HG03175 (cell line): ENCODE results near the gene SCP2D1.
"Not testable (repeated sequence)": the region's sequence is repeated elsewhere in the genome, so short reads cannot be mapped to it uniquely, and the experiment has no call there.

Experiments
- ATAC-seq: cut with Tn5 transposase; IDR thresholded peaks from one replicate; pipeline ENCODE4 v1.9.1; 2021; ENCODE audit warnings: mild to moderate bottlenecking, moderate library complexity; ENCODE audit not compliant: unreplicated experiment

Gene SCP2D1

DNA sequence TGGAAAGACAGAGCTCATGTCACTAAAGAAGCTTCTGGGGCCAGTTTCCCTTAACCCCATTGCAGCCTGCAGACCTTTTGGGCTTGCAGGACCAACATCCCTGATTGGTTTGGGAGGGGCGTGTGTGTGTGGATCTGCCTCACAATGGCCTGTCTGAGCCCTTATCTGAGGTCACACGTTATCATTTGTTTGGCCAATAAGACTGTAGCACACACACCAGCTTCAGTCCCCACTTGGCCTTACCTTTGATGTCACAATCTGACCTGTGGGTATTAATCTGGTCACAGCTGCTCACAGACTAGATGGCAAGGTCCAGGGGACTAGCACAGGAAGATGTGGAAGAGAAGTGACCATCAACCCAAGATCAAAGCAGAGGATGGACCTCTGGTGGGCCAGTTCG lies at the start of gene SCP2D1:
Gene SCP2D1, plus strand, starts transcription at position 301 of the 400 bp plus-strand sequence. Its CDS starts 33 bp downstream, at position 334.
- no peak for ATAC-seq

DNA sequence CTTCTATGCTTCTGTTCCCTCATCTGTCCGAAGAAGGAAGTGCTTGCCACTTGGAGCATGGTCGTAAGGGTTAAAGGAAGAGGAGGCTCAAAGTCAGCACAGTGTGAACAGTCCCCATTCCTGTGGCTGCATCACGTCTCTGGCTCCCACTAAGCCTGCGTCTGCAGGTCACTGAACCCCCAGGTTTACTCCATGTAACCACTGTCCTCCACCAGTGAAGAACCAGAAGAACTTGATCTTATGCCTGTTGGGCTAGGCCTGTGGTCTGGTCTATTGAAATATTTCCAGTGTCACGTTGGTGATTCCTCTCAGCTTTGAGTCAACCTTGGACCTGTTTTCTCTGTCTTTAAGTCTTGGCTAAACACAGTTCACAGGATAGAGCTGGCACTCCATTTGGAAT lies 45.9 kb upstream of the SCP2D1 start:
- no peak for ATAC-seq

DNA sequence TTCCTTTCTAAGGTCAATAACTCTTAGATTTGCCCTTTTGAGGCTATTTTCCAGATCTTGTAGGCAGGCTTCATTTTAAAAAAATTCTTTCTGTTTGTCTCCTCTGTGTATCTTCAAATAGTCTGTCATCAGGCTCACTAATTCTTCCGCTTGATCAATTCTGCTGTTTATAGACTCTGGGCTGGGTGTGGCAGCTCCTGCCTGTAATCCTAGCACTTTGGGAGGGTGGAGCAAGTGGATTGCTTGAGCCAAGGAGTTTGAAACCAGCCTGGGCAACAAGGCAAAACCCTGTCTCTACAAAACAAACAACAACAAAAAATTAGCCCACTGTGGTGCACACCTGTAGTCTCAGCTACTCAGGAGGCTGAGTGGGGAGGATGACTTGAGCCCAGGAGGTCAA lies 40.0 kb upstream of the SCP2D1 start:
- ATAC-seq: no peak

DNA sequence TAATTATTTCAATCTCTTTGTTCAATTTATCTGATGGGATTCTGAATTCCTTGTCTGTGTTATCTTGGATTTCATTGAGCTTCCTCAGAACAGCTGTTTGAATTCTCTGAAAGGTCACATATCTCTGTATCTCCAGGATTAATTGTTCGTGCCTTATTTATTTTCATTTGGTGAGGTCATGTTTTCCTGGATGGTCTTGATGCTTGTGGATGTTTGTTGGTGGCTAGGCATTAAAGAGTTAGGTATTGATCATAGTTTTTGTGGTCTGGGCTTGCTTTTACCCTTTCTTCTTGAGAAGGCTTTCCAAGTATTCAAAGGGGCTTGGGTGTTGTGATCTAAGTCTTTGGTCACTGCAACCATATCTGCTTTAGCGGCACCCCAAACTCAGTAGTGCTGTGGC lies 39.4 kb upstream of the SCP2D1 start:
- ATAC-seq: no peak

DNA sequence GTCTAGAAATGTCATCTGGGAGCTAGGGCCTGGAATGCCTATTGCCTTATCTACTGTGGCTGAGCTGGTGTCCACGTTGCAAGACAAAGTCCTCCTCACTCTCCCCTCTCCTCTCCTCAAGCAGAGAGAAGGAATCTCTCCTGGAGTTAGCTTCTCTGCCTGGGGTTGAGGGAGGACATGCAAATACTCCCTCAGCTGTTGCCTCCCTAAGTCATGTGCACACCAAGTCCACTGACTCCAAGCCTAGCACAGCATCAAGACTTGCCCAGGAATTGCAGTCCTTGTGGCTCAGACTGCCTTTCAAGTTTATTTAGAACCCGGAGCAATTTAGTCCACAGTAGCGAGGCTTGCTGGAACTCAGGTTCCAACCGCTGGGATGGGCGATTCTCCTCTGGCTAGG lies 38.0 kb upstream of the SCP2D1 start:
- no peak for ATAC-seq

DNA sequence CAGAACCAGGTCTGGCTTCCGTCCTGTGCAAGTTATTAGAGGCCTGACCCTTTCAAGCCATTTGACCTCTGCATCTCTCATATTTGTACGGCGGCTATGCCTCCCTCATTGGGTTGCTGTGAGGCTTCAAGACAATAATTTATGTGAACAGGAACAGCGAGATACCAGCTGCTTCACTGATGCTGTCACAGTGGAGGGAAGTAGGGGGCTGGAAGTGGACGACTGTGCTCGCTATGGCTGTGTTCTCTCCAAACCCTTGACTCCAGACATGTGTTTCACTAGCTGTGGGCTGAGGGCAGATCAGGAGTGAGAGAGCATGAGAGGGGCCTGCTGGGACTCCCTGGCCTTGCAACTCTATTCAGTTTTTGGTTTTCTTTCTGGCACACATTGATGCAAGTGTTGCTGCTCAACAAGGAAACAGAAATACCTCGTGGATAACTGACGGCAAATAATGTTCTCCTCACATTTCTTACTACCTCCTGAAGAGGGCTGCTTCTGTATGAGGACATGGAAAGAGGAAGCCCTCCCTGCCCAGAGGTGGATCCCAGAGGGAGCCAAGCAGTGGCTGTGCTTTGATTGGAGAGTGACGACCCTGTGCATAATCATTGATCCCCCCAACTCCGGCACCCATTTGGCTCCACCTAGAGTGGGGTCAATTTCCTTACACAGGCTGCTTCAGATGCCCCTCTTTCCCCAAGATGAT lies 34.7 kb upstream of the SCP2D1 start:
- ATAC-seq: no peak

DNA sequence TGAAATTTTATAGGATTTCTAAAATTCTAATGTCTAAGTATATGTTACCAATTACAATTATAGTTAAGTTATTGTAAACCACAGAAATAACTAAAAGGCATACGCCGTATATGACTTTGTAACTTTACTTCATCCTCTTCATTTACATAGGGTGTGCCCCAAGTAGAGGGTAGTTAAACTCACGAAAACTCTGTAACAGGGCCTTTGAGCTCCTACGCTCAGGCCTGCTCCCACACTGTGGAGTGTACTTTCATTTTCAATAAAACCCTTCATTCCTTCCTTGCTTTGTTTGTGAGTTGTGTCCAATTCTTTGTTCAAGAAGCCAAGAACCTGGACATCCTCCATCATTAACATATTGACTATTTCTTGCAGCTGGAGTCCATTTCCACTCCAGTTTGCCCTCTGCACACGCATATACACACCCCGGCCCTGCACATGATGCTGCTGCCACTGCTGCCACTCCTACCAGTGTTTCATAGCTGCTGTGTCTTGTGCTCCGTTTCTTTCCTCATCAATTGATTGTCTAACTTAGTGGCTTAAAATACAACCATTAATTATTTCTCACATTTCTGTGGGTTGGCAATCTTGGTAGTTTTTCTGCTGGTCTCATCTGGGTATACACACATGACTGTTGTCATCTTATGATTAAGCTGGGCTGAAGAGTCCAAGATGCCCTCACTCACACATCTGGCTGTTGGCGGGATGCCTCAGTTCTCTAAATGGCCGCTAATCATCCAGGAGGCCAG lies 33.0 kb upstream of the SCP2D1 start:
- no peak for ATAC-seq

DNA sequence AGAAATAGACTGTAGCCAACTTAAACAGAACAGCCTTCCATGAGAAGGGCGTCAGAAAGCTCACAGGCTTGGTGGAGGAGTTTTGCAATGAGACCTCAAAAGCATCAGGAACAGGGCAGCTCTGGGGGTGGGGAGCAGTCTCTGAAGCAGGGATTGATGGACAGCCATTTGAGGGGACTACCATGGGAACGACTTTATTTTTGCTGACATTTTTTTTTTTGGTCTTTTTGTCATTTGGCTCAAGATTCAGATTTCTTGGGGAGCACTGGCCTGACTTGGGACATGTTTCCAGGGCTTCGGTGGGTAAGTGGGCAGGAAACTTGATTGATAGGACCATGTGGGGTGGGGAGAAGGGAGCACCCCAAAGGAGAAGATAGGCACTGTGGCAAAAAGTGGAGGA lies 32.1 kb upstream of the SCP2D1 start:
- ATAC-seq: no peak

DNA sequence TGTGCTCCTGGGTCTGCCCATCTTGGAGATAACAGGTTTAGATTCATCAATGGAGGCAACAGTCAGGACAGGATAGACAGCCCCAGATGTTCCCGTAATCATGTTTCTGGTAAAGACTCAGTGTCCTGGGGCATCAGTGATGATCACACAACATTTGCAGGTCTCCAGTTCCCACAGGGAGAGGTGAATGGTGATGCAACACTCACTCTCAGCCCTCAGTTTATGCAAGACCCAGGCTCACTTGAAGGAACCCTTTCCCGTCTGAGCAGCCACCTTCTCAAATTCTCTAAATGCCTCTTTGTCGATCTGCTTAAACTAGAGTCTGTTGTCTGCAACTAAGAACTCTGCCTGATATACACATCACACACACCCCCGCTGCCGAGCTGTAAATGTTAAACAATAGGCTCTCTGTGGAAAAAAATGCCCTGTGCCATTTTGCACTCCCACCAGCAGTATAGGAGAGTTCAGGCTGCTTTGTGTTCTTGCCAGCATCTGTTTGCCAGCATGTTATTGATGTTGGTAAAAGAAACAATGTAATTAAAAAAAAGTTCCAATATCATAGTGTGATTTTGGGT lies 30.1 kb upstream of the SCP2D1 start:
- ATAC-seq: no peak

DNA sequence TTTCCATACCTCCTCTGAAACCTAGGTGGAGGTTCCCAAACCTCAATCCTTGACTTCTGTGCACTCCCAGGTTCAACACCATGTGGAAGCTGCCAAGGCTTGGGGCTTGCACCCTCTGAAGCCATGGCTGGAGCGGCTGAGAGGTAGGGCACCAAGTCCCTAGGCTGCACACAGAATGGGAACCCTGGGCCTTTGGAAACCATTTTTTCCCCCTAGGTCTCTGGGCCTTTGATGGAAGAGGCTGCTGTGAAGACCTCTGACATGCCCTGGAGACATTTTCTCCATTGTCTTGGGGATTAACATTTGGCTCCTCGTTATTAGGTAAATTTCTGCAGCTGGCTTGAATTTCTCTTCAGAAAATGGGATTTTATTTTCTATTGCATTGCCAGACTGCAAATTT lies 26.5 kb upstream of the SCP2D1 start:
- ATAC-seq: not testable (repeated sequence)

DNA sequence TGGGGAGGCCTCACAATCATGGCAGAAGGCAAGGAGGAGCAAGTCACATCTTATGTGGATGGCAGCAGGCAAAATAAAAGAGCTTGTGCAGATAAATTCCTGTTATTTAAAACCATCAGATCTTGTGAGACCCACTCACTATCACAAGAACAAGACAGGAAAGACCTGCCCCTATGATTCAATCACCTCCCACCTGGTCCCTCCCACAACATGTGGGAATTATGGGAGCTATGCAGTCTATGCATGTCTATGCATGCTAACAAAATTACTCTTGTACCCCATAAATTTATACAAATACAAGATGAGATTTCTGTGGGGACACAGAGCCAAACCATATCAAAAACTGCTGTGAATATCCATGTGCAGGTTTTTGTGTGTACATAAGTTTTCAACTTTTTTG lies 25.6 kb upstream of the SCP2D1 start:
- no peak for ATAC-seq

DNA sequence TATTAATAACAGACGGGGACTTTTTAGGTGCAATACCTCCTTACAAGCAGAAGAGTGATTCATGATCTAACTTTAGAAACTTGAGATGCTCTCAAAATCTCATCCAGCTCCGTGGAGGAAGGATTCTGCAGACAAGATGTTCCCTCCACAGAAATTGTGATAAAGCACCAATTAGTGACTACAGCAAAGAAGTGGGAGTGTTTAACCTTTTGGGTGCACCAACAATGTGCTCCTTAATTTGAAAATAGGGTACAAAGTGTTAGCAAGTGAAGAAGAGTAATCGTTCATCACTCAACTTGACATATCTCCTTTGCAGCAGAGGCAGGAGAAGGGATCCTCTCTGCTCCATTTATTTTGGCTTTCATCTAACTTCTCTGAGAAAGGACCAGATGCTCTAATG lies 22.8 kb upstream of the SCP2D1 start:
- no peak for ATAC-seq

DNA sequence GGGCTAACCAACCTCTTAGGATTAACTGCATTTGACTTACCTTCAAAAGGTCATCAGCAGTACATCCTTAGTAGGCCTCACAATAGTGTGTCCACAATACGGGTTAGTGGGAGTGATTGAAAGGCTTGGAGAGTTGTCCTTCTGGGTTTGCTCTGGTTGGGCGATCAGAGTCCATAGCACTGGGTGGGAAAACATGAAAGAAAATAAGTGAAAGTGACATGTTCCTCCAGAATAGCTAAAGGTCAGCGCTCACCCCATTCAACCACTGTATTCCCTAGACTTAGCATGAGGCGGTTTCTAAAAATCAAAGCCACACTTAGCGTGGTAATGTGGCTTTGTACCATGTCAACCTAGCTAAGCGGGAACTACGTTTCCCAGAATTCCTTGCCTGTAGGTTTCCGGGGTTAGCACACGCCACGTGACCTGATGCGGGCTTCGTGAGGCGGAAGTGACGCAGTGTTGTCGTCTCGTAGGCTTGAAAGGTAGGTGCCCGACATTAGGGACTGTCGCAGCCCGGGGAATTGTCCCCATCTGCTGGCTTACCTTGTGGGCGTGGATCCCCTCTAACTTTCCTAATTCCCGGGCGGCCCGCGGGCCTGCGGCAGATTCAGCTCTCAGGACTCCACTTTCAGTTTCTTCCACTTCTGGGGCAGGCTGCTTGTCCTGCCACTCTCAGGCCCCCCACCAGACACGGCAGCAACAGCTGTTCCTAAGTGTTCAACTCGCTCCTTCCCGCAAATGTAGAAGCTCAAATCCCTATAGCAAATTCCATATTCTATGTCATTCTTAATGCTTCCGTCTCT lies 19.8 kb upstream of the SCP2D1 start:
- peak; percentile 99 for ATAC-seq

DNA sequence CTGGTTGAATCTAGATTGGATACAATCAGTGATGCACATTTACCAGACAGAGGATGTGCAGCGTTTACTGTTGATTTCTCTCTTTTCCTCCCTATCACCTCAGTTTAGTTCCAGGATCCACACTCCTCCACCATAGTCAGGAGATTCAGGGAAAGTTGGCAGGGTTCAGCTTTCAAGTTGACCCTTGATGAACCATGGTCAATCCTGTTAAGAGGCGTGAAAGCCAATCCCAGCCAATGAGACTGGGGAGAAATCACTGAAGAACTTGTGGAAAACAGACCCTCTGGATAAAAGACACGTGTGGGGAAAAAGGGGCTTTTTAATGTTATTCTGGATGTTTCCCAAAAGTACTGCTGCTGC lies 19.2 kb upstream of the SCP2D1 start:
- ATAC-seq: peak; percentile 10

DNA sequence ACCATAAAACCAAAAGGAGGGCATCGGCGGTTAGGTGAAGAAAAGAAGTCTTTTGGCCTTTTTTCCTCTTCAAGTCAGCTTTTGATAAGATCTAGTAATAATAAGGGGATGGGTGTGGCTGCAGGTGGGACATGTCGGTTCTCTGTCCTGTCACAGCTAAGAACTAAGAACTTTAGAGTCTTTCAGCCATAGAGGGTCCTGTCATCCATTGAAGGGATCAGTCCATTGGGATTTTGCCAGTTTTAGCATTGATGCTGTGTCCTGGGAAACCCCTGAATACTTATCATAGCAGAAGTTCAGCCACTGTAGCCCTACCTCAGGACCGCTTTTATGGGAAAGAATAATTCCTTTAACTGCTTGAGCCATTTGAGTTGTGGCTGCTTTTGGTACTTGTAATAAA lies 18.2 kb upstream of the SCP2D1 start:
- no peak for ATAC-seq

DNA sequence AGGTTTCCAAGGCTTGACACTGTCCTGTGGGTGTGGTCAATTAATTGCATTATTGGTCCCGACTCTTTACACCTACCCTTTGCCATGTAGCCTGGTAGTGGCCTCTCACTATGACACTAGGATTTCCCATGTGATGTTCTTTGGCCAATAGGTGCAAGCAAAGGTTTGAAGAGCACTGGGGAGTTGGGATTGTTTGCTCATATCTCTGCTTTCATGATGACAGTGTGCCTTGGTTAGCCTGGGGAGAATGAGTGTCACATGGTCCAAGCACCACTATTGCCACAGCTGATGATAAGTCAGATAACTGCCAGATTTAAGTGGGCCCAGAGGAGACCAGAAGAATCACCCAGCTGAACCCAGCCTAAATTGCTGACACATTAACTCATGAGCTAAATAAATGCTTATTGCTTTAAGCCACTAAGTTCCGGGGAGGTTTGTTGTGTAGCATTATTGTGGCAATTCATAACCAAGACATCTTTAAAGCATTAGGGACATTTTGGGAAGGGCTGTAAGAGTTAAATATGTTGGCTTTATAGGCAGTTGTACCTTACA lies 17.2 kb upstream of the SCP2D1 start:
- no peak for ATAC-seq

DNA sequence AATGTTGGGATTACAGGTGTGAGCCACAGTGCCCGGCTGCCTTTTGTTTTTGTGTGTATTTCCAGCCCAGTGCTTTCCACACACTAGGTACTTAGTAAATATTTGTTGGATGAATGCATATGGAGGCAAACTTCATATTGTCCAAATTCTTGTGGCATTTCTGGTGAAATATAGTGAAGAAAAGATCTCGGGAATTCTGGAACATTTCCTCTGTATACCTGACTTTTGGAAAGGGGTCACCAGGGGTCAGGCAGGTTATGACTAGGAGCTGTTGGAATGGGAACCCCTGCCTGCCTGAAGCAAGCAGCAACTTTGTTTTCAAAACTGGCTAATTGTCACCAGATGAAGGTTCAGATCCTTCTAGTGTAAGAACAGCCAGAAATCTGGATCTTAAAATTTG lies 12.1 kb upstream of the SCP2D1 start:
- no peak for ATAC-seq

DNA sequence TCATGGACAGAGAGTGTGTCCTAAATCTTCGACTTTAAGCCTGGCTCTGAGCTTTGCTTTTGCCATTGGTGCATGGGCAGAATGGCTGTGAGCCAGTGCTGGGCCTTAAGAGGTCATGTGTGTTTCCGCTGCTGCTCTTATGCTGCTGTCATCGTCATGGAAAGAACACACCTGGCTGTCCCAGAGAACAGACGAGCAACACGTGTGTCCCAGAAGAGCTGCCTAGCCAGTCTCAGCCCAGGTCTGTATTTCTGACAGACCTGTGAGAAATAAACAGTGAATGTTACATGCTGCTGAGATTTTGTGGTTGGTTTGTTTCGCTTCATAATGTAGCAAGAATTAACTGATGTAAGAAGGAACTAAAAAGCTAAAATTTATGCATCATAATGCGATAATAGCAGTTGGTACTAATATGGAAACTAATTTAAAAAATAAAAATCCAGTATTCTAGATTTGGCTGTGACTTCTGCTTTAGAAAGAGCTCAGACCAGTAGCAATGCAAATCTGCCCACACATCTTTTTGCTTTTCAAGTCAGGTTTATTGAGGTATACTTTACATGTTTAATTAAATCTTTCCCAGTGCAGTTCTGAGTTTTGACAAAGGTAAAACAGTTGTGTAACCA lies 11.5 kb upstream of the SCP2D1 start:
- ATAC-seq: peak; percentile 84

DNA sequence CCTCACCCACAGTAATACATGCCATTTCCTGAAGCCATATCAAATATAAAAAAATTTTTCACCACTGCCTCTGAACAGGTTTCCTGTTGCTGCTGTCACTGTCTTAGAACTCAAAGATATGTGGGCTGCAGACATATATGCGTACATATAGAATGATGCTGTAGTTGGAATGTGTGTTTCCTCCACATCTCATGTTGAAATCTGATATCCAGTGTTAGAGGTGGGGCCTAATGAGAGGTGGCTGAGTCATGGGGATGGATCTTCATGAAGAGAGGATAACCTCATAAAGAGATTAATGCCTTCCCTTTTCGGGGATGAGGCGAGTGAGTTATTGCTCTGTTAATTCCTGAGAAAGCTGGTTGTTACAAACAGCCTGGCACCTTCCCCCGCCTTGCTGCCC lies 7.7 kb upstream of the SCP2D1 start:
- no peak for ATAC-seq

DNA sequence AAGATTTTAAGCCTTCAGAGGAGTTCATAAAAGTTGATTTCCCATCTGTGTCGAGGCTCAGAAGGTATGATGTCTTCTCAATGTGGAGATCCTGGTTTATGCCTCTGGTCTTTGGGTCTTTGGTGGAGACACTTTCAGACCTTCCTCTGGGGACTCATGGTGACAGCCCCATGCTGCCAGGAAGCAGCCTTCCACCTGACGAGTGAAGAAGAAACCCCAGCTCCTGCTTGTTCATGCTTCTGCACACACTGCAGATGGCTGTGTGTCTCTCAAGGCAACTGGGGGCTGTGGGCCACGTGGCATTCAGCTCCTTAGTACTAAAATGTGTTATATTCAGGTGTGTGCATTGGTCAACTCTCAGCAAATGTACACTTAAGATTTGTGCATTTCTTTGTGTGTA lies 4.9 kb upstream of the SCP2D1 start:
- no peak for ATAC-seq

DNA sequence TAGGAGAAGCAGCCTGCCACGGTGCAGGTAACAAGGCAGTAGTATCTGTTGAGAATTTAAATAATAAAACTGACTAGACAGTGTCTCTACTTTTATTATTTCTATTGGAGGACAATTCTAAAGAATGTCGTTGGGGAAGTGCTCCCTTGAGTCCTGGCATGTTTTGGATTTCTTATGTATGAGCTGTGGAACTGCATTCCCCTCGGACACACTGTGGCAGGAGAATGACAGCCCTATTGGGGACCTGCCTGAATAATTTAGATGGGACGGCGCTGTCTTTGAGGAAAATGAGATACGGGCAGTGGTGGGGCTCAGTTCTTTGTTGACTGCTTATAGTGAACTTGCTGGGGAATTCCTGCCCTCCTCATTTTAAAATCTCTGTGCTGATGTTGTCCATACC lies 2.4 kb upstream of the SCP2D1 start:
- no peak for ATAC-seq
